DMS153 treated with DMSO at 0.1 percent for 48 hours (cell line): ENCODE data around the gene ING5.
"Not testable (repeated sequence)": the region's sequence is repeated elsewhere in the genome, so short reads cannot be mapped to it uniquely, and the experiment has no call there.

ENCODE experiments used
- DNase-seq: peaks from one replicate; lab custom pipeline; 2025; ENCODE audit not compliant: unreplicated experiment; lab: John Stamatoyannopoulos, UW

The ING5 gene

GRCh38 chr2:241703032-241703604, 1.3 kb downstream of the ING5 start:
- DNase-seq: no peak

- DNase-seq: no peak
These were observed 4.7 kb downstream of the ING5 start for GRCh38 chr2:241706537-241706936.

GRCh38 chr2:241708879-241709278, 7.0 kb downstream of the ING5 start:
- DNase-seq: no peak

GRCh38 chr2:241719093-241719492, 17.3 kb downstream of the ING5 start:
- DNase-seq: no peak

GRCh38 chr2:241720099-241720498, 18.3 kb downstream of the ING5 start:
- DNase-seq: no peak

- no peak for DNase-seq
These were observed 18.7 kb downstream of the ING5 start for GRCh38 chr2:241720560-241720959.

- DNase-seq: no peak
These were observed 20.0 kb downstream of the ING5 start for GRCh38 chr2:241721852-241722251.

GRCh38 chr2:241722896-241723454, 21.1 kb downstream of the ING5 start:
- DNase-seq: no peak

GRCh38 chr2:241724259-241724974, 22.6 kb downstream of the ING5 start:
- DNase-seq: no peak

- DNase-seq: no peak
These were observed 23.4 kb downstream of the ING5 start for GRCh38 chr2:241724975-241725870.

GRCh38 chr2:241726459-241726858, 24.6 kb downstream of the ING5 start:
- no peak for DNase-seq

GRCh38 chr2:241728000-241728399, 26.2 kb downstream of the ING5 start:
- DNase-seq: no peak

- no peak for DNase-seq
These were observed 26.8 kb downstream of the ING5 start for GRCh38 chr2:241728627-241729026.

GRCh38 chr2:241729868-241730267, 28.0 kb downstream of the ING5 start:
- DNase-seq: no peak

- DNase-seq: no peak
These were observed 28.9 kb downstream of the ING5 start for GRCh38 chr2:241730671-241731293.

- DNase-seq: not testable (repeated sequence)
These were observed 30.8 kb downstream of the ING5 start for GRCh38 chr2:241732513-241733186.

- no peak for DNase-seq
These were observed 31.8 kb downstream of the ING5 start for GRCh38 chr2:241733391-241734207.

GRCh38 chr2:241734208-241734466, 32.3 kb downstream of the ING5 start:
- no peak for DNase-seq

- peak; percentile 70 for DNase-seq
These were observed 32.8 kb downstream of the ING5 start, which contains the start of gene D2HGDH for GRCh38 chr2:241734467-241735208. D2HGDH (plus strand) TSS chr2:241734630; CDS start chr2:241735225, 595 bp downstream.
